Neural crest cell (in vitro differentiated cells): ENCODE measurements around the gene LRRK1. TPM values are rescaled to one million over a fixed set of nuclear protein-coding genes. Genes with fewer than 3 reads are reported as not detected.

Experiments
- DNase-seq: peaks from one replicate; pipeline ENCODE4 v3.0.0; 2021; ENCODE audit warnings: low read depth, mixed read lengths, low spot score
- H3K27ac Mint-ChIP-seq: one replicate; pipeline ENCODE4 v1.8.0; 2021; ENCODE audit warnings: mild to moderate bottlenecking, mixed read lengths; ENCODE audit not compliant: unreplicated experiment
- H3K27me3 Mint-ChIP-seq: 2 replicates; pipeline ENCODE4 v1.8.0; 2021; ENCODE audit warnings: low read depth, mild to moderate bottlenecking, mixed read lengths
- H3K36me3 Mint-ChIP-seq: 2 replicates; pipeline ENCODE4 v1.8.0; 2021; ENCODE audit warnings: low read depth, mild to moderate bottlenecking, mixed read lengths
- H3K4me1 Mint-ChIP-seq: 2 replicates; pipeline ENCODE4 v1.8.0; 2021; ENCODE audit warnings: mixed read lengths
- H3K4me3 Mint-ChIP-seq: one replicate; pipeline ENCODE4 v1.8.0; 2021; ENCODE audit warnings: mild to moderate bottlenecking, mixed read lengths
- H3K9me3 Mint-ChIP-seq: 2 replicates; pipeline ENCODE4 v1.8.0; 2021; ENCODE audit warnings: mixed read lengths
- CTCF ChIP-seq: fragments of 200-600 bp; sonication (generic); conservative IDR thresholded peaks from 2 replicates; pipeline ENCODE4 v1.5.0; 2021; ENCODE audit warnings: antibody characterized with exemption, mild to moderate bottlenecking
- total RNA-seq: library from RNA; stranded (reverse); gene quantifications from 2 replicates; pipeline ENCODE4 v1.2.1, GENCODE V29; 2021

LRRK1 gene
- total RNA-seq, 1 donor from 2014 or later = 1.7 TPM

GRCh38 chr15:100892013-100892355 is 27.2 kb upstream of the LRRK1 start:
- Mint-ChIP-seq H3K27ac (peak overlapping the region; percentile 91), H3K4me3 (peak overlapping the region; percentile 67), H3K9me3 (no peaks in the 10 kb centered on the region), H3K4me1 (peaks cover 46% of the 10 kb centered on the region), H3K36me3 (no peaks in the 10 kb centered on the region), H3K27me3 (peaks cover 3% of the 10 kb centered on the region)
- DNase-seq = no peak
- TF ChIP-seq CTCF = no peak

- Mint-ChIP-seq H3K27me3 (peaks cover 5% of the 10 kb centered on the region), H3K27ac (peak overlapping the region; percentile 80), H3K9me3 (no peaks in the 10 kb centered on the region), H3K36me3 (no peaks in the 10 kb centered on the region), H3K4me3 (no peak overlapping the region), H3K4me1 (peaks cover 46% of the 10 kb centered on the region)
- no peak for TF ChIP-seq CTCF
- DNase-seq = no peak
Measured at GRCh38 chr15:100893261-100893963, 25.7 kb upstream of the LRRK1 start.

GRCh38 chr15:100893964-100894295 is 25.2 kb upstream of the LRRK1 start:
- Mint-ChIP-seq H3K9me3 (no peaks in the 10 kb centered on the region), H3K27me3 (peaks cover 8% of the 10 kb centered on the region), H3K36me3 (no peaks in the 10 kb centered on the region), H3K4me3 (no peak overlapping the region), H3K4me1 (peaks cover 46% of the 10 kb centered on the region), H3K27ac (peak overlapping the region; percentile 81)
- TF ChIP-seq CTCF = no peak
- no peak for DNase-seq

GRCh38 chr15:100895721-100896120 is 23.4 kb upstream of the LRRK1 start:
- no peak for TF ChIP-seq CTCF
- DNase-seq = no peak
- no peaks in the 10 kb centered on the region for H3K9me3 Mint-ChIP-seq
- peaks cover 8% of the 10 kb centered on the region for H3K27me3 Mint-ChIP-seq
- H3K4me1 Mint-ChIP-seq = peaks cover 39% of the 10 kb centered on the region
- no peak overlapping the region for H3K27ac Mint-ChIP-seq
- no peaks in the 10 kb centered on the region for H3K36me3 Mint-ChIP-seq
- no peak overlapping the region for H3K4me3 Mint-ChIP-seq

GRCh38 chr15:100897221-100898151 is 21.7 kb upstream of the LRRK1 start:
- no peaks in the 10 kb centered on the region for H3K9me3 Mint-ChIP-seq
- no peak overlapping the region for H3K4me3 Mint-ChIP-seq
- TF ChIP-seq CTCF = no peak
- H3K36me3 Mint-ChIP-seq = no peaks in the 10 kb centered on the region
- DNase-seq = no peak
- peak overlapping the region; percentile 43 for H3K27ac Mint-ChIP-seq
- H3K4me1 Mint-ChIP-seq = peaks cover 35% of the 10 kb centered on the region
- peaks cover 8% of the 10 kb centered on the region for H3K27me3 Mint-ChIP-seq
